8988T (cell line): ENCODE measurements around the gene TRIM31.

Source experiments
- DNase-seq: peaks from one replicate; pipeline ENCODE4 v3.0.0; 2011

TRIM31 gene

DNA sequence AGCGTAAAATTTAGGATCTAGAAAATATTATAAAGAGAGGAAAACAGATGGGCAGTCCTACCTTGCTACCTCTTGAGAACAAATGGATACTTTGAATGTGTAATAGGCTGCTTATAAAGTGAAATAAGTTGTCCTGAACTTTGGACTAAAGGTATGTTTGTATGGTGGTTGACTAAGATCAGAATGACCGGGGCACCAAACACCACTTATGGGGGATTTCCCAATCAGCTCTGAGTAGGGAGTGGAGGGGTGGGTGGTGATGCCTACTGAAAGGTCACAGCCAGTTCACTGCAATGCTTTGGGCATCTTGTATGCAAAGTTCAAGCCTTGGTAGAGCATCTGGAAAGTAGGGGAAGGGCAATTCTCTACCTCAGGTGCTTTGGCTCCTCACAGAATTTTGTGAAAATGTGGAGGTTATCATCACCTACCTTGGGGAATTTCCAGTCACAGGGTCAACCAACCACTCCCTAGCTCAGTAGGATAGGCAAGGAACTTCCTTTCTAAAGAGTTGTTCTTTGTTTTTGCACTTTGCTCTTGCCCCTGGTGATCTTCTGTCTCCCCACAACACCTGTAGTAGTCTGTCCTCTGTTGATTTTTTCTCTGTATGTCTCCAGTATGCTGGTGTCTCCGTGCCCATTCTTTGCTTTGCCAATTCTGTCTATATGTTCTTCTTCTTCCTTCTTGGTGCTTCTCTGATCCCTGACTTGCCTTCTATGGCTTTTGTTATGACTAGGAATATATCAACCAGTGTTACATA is at the start of gene TRIM31:
TRIM31 (minus strand) TSS at position 88 of the 757 bp plus-strand sequence. CDS start 285 bp downstream, outside the sequence.
- DNase-seq, result no peak

DNA sequence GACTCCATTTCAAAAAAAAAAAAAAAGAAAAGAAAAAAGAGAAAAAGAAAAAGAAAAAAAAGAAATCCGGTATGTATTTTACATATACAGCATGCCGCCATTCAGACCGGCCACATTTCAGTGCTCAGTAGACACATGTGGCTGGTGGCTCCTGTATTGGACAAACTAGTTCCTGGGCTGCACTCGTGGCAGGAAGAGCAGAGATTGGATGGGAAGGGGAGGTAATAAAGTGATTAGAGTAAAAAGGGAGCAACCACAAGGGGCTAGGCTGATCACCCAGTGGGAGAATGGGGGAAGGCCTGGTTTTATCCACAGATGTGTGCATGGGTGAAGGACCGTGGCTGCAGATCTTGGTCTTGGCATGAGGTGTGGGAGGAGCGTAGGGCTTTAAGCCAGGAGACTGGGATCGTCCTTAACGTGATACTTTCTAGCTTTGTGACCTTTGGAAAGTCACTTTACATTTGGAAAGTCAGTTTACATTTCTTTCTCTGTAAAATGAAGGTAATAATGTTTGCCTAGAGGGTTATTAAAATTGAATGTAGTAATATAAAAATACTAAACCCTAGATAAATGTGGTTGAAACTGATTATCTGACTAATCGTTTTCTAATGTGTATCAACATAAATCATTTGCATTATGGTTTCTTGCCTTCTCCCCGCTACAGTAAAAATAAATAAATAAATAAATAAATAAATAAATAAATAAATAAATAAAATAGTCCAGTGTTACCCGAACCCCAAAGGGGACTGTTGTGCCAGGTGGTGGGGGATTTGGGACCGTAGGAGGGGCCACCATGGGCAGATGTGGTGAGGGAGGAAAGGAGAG is 49.6 kb upstream of the TRIM31 start:
- DNase-seq, result no peak

GRCh38 chr6:30160785-30161531 is 48.1 kb upstream of the TRIM31 start, which contains the start of gene TRIM10:
TSS of gene TRIM10 (minus strand) at chr6:30161211. CDS start at chr6:30160858, 353 bp downstream.
- DNase-seq, result no peak

- no peak for DNase-seq
These were observed 47.3 kb upstream of the TRIM31 start for GRCh38 chr6:30160008-30160784.

GRCh38 chr6:30158475-30159040 is 45.7 kb upstream of the TRIM31 start:
- no peak for DNase-seq

DNA sequence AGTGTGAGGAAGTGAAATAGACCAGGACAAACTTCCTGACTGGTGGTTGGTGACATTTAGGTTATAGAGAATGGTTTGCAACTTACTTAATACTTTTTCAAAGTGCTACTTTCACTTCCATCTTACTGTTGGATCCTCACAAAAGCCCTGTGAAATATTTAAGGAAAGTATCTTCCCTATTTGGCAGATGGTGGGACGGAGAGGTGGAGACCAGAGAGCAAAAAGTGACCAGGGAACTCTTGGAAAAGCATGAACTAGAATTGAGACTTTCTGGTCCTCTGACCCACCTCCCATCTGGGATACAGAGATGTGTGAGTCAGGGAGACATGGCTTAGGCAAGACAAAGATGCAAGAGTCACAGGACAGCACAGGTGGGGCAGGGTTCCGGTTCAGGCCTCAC is 45.1 kb upstream of the TRIM31 start:
- no peak for DNase-seq

DNA sequence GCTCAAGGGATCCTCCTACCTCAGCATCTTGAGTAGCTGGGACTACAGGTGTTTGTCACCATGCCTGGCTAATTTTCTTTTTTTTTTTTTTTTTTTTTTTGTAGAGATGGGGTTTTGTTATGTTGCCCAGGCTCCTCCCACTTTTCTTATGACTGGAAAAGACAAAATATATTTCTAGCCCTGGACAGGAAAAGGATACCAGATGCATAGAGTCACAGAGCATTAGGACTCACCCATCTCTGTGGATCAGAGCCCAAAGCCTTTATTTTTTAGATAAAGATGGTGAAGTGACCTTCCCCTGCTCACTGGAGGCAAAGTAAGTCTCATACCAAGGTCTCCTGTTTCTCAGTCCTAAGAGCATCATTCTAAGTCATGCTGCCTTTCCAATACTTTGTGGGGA is 44.7 kb upstream of the TRIM31 start:
- no peak for DNase-seq

GRCh38 chr6:30156774-30157173 is 43.9 kb upstream of the TRIM31 start:
- no peak for DNase-seq

DNA sequence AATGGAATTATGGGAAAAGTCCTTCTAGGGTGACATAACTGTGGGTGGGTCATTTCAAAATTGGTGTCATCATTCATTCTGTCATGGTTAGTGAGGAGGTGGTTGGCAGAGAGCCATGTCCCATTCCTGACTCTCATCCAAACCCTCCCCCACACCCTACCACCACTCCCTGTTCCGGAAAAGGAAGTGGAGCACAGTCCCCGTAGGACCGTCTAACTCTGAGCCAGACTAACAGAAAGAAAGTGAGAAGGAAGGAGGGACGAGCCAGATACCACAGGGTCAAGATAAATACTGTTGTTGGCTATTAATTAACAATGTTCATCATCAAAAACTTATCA is 43.3 kb upstream of the TRIM31 start:
- no peak for DNase-seq

- no peak for DNase-seq
These were observed 42.8 kb upstream of the TRIM31 start for GRCh38 chr6:30155520-30156261.

DNA sequence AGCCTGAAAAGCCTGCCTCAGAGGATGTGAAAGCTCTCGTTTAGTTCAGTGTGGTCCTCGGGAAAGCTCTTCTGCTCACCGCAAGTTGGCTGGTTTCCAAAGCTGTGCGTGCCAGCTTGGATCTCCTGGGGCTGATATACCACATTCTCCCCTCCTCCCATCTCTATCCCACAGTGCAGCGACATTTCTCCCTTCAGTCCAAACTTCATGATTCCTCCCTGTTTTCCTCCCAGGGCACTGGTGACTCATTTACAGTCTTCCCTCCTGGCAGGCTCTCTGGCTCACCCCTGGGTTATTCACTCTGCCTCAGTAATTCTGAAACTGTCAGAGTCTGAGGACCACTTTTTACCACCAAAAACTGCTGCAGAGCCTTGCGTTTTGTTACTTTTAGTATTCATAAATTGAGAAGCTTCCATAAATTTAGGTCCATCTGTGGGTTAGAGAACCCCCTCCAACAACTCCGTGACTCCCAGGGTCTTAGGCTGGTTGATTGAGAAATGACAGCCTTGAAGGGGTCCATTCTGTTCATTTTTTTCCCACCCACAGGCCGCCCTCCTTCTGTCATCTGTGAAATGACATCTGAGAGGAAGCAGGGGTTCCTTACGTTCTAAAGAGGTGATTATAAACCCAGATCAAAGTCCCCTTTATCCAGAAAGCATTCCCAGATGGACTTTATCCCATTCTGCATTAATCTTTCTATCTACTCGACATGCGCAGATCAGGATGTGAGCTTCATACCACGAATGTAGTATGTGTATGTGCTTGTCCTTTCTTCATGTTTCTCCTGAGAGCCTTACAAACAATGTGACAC is 42.0 kb upstream of the TRIM31 start:
- DNase-seq, result peak; percentile 38

GRCh38 chr6:30154061-30154460 is 41.2 kb upstream of the TRIM31 start:
- DNase-seq, result no peak

DNA sequence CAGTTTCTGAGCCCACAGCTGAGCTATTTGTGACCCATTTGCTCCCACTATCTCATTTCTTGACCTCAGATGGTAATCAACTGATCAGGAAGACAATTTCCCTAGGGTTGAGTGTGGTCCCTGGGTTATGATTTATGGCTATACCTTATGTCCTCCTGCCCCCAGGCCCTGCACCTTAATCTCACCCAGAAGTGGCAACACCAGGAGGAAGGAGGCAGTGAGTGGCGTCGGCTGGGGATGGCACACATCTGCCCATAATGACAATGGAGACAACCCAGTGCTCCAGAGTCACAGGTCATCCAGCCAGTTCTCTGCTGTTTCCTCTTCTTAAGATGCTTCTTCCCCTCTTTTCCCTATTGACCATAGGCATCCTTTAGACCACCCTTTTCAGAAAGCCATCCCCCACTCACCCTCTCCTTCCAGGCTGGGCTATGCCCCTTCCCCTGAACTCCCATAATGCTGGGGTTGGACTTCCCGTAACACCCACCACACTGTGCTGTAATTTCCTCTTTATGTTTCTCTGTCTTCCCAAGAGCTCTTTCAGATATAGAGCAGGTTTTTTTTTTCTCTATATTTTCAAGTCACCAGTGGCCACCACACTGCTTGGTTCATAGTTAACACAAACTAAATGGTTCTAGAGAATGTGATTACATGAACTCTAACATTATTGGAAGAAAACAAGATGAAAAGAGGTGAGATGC is 40.2 kb upstream of the TRIM31 start:
- no peak for DNase-seq

DNA sequence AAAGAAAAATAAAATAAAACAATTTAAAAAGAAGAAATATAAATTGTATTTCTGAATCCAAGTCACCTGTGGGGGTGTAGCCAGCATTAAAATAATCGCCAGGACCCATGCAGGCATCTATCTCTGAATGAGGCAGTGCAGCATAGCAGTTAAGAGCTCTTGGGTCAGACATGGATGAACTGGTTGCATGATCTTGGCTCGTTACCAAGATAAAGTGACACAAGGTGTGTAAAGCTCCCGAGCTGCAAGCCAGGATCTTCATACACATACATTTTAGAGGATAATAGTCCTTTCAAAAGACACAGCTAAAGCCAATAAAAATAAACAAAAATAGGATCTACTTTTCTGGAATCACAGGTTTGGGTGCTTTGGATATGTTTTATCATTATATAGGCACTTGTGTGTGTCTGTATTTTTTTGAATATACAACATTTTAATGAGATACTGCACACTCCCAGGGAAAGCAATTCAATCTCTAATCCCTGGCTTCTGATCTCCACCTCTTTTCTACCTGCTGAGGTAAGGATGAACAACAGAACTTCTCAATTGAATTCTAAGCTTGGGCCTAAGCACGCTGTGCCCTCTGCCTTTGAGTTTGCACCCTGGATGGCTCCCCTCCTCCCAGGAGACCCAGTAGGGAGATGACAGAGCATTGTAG is 39.3 kb upstream of the TRIM31 start:
- DNase-seq, result no peak

- DNase-seq, result no peak
These were observed 38.7 kb upstream of the TRIM31 start for GRCh38 chr6:30151580-30151979.

GRCh38 chr6:30150671-30151395 is 37.9 kb upstream of the TRIM31 start:
- DNase-seq, result no peak

GRCh38 chr6:30149858-30150550 is 37.1 kb upstream of the TRIM31 start:
- DNase-seq, result no peak

- no peak for DNase-seq
These were observed 36.3 kb upstream of the TRIM31 start for GRCh38 chr6:30149234-30149633.
